Lung (tissue), 12 donors: ENCODE data around the gene IFI16. TPM values are rescaled to one million over a fixed set of nuclear protein-coding genes. Genes with fewer than 3 reads are reported as not detected.

ENCODE experiments used
- ATAC-seq: fragments of 200-7000 bp; cut with Tn5 transposase; one replicate; pipeline ENCODE4 v1.9.1; 2020; ENCODE audit warnings: moderate number of reproducible peaks; ENCODE audit not compliant: insufficient read depth, low FRiP score
- DNase-seq, 3 donors: peaks; one replicate each; pipeline ENCODE4 v3.0.0-alpha.2; 2013 to 2017
- H3K27ac ChIP-seq, 2 donors: one replicate each; pipeline ENCODE4 v1.5.1; 2013; ENCODE audit warnings: mild to moderate bottlenecking in 2 of 2, moderate library complexity in 2 of 2, control low read depth in 1 of 2, inconsistent platforms in 1 of 2, low read depth in 1 of 2, low read length in 1 of 2
- H3K27me3 ChIP-seq, 3 donors: one replicate each; pipeline ENCODE4 v1.5.1; 2013; ENCODE audit warnings: low read length in 2 of 3; ENCODE audit not compliant: control insufficient read depth in 3 of 3, insufficient read depth in 3 of 3
- H3K36me3 ChIP-seq, 4 donors: one replicate each; pipeline ENCODE4 v1.5.1; 2013; ENCODE audit warnings: low read length in 4 of 4, mild to moderate bottlenecking in 1 of 4, moderate library complexity in 1 of 4; ENCODE audit not compliant: control insufficient read depth in 4 of 4, insufficient read depth in 4 of 4
- H3K4me1 ChIP-seq, 5 donors: one replicate each; pipeline ENCODE4 v1.5.1; 2013; ENCODE audit warnings: low read length in 5 of 5, mild to moderate bottlenecking in 2 of 5, moderate library complexity in 1 of 5; ENCODE audit not compliant: control insufficient read depth in 5 of 5, insufficient read depth in 5 of 5
- H3K4me3 ChIP-seq: one replicate; pipeline ENCODE4 v1.5.1; 2013; ENCODE audit warnings: mild to moderate bottlenecking, control low read depth, moderate library complexity
- H3K9ac ChIP-seq, 2 donors: one replicate each; pipeline ENCODE4 v1.5.1; 2013; ENCODE audit warnings: low read length in 2 of 2, control low read depth in 1 of 2; ENCODE audit not compliant: insufficient read depth in 1 of 2
- H3K9me3 ChIP-seq, 4 donors: one replicate each; pipeline ENCODE4 v1.5.1; 2013; ENCODE audit warnings: low read length in 3 of 4, mild to moderate bottlenecking in 1 of 4, moderate library complexity in 1 of 4; ENCODE audit not compliant: control insufficient read depth in 4 of 4, insufficient read depth in 3 of 4
- WGBS, 2 donors: extraction: QIAGEN DNeasy Blood & Tissue Kit; methylation state at CpG; one replicate each; pipeline ENCODE4 v1.1.7; 2013; 5-methylcytosine and 5-hydroxymethylcytosine counted together
- polyA plus RNA-seq, 2 donors: library from polyadenylated mRNA; stranded (reverse); fragments of 200-250 nt; gene quantifications; one replicate each; pipeline ENCODE4 v1.2.1, GENCODE V29; 2013
- total RNA-seq, 2 donors: library from RNA; depleted of rRNA in 1 of 2; stranded (reverse); fragments of >200 nt in 1 of 2; gene quantifications; one replicate each; pipeline ENCODE4 v1.2.1, GENCODE V29; 2014 to 2021
- TF ChIP-seq, protein P1 (sequence below): IDR thresholded peaks from 2 replicates; pipeline ENCODE4 v1.5.1; 2012; ENCODE audit warnings: mild to moderate bottlenecking; ENCODE audit errors: control extremely low read depth, extremely low read depth
- donor health status: control.
- donor health status: control.
- donor health status: Bipolar disorder and iron deficiency.
- donor health status: healthy.
- donor health status: DM: yes; HTN: yes; CAD: no.

Gene IFI16
- total and polyA plus RNA-seq, 4 donors, result 60.7 to 124 (median 81.4) TPM

DNA sequence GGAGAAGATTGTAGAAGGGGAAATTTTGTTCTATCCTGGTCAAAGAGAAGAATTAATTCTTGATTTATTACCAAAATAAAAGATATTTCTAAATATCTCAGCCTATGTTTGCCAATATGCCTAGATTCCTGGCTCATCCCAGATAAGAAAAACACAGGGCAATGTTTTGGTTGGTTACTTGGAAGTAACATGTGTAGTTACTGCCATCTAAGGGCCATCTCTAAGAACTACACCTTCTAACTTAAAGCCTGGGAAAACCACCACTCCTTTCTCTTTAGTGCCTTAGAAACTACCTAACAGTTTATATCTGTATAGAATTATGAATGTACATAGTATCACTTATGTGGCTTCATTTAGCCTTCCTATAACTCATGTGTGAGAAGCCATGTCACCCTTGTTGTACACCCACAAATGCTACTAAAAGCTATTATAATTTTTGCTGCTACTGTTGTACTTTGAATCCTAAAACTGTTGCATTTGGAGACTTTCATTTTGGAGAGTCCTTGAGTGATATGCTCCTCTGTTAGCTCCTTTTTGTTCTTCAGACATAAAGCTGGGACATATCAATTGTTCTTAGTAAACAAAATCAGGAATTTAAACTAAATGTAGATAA is 62.4 kb downstream of the IFI16 start:
- Histone ChIP-seq H3K9me3 (no peaks in the 10 kb centered on the region), H3K27me3 (no peaks in the 10 kb centered on the region), H3K27ac (no peak overlapping the region), H3K4me3 (no peak overlapping the region), H3K9ac (no peak overlapping the region), H3K36me3 (no peaks in the 10 kb centered on the region), H3K4me1 (no peaks in the 10 kb centered on the region)
- ATAC-seq (peak; percentile 63), DNase-seq (peak in 2 of 3 donors; percentile 69 to 84)
- TF ChIP-seq, protein P1, sequence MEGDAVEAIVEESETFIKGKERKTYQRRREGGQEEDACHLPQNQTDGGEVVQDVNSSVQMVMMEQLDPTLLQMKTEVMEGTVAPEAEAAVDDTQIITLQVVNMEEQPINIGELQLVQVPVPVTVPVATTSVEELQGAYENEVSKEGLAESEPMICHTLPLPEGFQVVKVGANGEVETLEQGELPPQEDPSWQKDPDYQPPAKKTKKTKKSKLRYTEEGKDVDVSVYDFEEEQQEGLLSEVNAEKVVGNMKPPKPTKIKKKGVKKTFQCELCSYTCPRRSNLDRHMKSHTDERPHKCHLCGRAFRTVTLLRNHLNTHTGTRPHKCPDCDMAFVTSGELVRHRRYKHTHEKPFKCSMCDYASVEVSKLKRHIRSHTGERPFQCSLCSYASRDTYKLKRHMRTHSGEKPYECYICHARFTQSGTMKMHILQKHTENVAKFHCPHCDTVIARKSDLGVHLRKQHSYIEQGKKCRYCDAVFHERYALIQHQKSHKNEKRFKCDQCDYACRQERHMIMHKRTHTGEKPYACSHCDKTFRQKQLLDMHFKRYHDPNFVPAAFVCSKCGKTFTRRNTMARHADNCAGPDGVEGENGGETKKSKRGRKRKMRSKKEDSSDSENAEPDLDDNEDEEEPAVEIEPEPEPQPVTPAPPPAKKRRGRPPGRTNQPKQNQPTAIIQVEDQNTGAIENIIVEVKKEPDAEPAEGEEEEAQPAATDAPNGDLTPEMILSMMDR, result peak; percentile 64

DNA sequence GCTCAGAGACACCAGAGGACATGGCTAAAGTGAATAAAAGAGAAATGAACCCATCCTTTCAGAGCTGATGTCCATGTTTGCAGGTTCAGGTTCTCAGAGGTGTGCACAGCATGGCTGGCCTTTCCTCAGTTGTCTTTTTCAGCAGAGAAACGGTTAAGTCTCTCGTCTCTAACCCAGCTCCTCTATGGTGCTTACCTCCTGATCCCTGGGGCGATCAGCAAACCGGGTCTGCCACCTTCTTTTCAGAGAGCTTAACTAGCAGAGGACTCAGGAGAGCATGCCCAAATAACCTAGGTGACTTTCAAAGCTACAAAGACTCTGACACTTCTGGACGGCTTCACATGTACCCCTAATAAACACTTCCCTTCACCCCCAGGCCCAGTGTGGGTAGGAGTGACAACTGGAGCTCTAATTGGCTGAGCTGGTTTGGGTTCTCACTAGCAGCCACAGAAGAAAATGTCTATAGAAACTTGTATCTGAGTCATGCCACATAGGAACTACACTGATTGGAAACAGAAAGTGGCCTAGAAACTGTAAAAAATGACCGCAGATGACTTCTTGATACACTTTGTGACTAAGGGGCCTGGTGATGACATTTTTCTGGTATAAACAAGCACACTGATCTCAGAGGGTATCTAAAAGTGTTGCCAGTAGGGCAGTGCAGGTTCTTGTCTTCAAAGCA is 66.9 kb downstream of the IFI16 start, which contains the start of gene AIM2:
AIM2 (minus strand) TSS at position 329 of the 682 bp plus-strand sequence. CDS start 3,267 bp downstream, outside the sequence.
- ATAC-seq (peak; percentile 64), DNase-seq (no peak)
- Histone ChIP-seq H3K4me3 (no peak within 1 kb of the TSS), H3K27me3 (peaks cover 0 to 2% (median 0%) of the 10 kb centered on the region in 3 donors), H3K27ac (peak within 1 kb of the TSS in 1 of 2 donors; percentile 71), H3K4me1 (no peaks in the 10 kb centered on the region), H3K36me3 (no peaks in the 10 kb centered on the region), H3K9ac (no peak within 1 kb of the TSS), H3K9me3 (no peaks in the 10 kb centered on the region)
- TF ChIP-seq, protein P1, result no peak
- 50 to 65% methylated on average over 6 of the region's 6 CpGs for WGBS, 2 donors

DNA sequence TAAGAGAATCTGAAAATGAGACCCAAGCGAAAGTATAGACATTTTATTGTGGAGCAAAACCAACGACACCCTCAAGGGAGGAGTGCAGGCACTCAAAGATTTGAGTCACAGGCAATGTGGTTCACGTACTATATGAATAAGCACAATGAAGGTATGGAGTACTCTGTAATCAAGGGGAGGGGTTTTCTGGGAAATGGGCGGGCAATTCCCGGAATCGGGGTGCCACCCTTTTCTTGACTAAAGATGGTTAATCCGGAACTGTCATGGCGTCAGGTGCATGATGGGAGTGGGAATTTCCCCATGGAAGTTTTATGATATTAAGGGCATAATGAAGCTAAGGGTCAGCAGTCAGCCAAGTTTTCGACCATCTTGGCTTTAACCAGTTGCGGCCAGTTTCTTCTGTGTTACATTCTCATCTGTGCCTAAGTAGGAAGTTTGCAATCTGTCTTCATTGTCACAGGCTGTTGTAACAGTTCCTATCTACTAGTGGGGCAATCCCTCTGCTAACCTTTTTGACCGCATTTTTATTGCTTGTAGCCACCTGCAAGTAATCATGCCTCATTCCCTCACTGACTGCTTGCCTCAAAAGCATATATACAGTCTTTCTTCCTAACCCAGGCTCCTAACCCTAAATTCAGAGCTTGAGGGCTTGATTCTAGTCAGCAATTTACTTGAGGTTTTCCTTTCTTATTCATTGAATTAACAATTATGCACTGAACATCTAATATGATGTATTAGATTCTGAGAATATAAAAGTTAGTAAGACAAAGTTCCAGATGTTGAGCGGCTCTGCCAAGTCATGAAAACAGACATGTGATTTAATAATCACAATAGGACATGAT is 67.6 kb downstream of the IFI16 start:
- H3K9ac ChIP-seq, result no peak overlapping the region
- ATAC-seq, result peak; percentile 36
- no peaks in the 10 kb centered on the region for H3K4me1 ChIP-seq
- no peak overlapping the region for H3K4me3 ChIP-seq
- 51 to 60% methylated on average over 12 of the region's 12 CpGs for WGBS, 2 donors
- TF ChIP-seq, protein P1, result no peak
- H3K27ac ChIP-seq, result peak overlapping the region in 1 of 2 donors; percentile 20
- H3K36me3 ChIP-seq, result no peaks in the 10 kb centered on the region
- peaks cover 0 to 2% (median 0%) of the 10 kb centered on the region in 3 donors for H3K27me3 ChIP-seq
- no peaks in the 10 kb centered on the region for H3K9me3 ChIP-seq
- no peak for DNase-seq
